ENCODE data around the gene COPS4.
"Not testable (repeated sequence)": the region's sequence is repeated elsewhere in the genome, so short reads cannot be mapped to it uniquely, and the experiment has no call there.

Gene COPS4

DNA sequence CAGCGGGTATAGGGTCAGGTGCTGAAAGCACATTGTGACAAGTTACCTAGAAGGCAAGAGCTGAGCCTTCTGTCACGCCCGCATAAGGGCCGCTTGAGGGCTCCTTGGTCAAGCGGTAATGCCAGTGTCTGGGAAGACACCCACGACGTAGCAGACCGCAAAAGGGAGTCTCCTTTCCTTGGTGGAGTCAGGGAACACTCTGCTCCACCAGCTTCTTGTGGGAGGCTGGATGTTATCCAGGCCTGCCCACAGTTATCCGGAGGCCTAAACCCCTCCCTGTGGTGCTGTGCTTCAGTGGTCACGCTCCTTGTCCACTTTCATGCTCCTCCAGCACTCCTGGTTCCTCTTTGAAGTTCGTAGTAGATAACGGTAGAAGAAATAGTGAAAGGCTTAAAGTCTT is 50.0 kb downstream of the COPS4 start:
- not testable (repeated sequence) for DNase-seq (ENCODE audit: low spot score)

DNA sequence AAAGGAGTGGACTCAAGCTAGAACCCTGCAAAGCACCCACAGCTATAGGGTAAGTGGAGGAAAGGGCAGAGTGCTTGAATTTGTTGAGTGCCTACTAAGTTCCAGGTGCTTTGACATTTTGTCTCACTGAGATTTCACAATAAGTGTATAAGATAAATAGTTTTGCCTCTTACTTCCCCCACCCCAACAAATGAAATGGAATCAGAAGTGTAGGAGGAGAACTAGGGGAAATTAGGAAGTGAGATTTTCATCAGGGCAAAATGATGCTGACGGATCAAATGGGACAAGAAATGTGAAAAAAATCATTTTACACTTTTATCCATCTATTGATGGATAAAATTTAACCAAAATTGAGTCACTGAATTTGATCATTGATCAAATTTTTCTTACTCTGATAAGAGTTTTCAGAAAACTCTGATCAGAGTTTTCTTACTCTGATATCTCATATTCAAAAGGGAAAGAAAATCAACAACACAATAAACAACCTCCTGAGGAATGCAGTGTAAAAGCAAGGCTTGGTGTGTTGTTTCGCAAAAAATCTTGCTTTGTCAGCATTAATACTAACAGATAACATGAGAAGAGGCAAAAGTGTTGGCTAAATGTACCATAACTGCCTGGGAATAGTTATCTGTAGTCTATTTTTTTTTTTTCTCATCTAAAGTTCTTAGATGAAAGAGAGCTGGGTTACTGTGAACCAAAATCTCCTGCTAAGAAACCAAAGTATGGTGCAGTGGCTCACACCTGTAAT is 54.6 kb downstream of the COPS4 start:
- no peak for DNase-seq (ENCODE audit: low spot score)

DNA sequence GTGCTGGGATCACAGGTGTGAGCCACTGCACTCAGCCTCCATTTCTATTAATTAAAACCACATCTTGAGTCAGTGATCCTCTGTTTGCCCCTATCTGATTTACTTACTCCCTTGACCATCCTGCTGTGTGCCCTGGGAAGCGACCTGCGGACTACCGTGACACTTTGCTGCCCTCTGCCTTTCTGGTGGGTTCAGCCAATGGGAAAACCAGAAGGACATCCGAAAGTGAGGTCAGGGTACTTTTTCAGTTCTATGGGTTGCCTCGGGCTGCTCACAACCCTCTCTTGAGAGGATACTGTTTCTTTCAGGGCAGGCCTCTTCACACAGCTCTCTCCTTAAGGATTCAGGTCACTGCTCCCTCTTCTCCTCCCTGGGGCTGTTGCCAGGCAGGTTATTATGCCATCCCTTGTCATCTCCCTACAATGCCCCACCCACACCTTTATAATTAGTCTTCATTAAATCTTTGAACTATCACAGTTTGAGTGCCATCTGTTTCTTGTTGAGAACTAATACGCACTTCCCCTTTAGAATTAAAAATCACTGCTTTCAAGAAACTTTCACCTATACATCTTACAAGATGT is 58.2 kb downstream of the COPS4 start:
- no peak for DNase-seq (ENCODE audit: low spot score)

DNA sequence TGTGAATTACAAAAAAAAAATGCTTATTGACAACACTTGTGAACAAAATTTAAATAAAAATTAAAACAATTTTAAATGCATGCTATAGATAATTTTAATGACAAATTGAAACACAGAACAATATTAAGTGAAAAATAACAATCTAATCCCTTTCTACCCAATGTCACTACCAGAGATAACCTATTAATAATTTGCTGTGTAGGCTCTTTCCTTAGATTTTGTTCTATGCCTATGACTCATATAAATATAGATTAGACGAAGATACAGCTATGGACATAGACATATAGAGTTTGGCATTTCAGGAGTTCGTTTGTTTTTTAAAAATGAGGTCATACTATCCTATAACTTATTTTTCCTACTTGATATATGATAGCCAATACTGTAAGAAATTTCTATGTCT is 61.4 kb downstream of the COPS4 start:
- DNase-seq (ENCODE audit: low spot score): no peak

DNA sequence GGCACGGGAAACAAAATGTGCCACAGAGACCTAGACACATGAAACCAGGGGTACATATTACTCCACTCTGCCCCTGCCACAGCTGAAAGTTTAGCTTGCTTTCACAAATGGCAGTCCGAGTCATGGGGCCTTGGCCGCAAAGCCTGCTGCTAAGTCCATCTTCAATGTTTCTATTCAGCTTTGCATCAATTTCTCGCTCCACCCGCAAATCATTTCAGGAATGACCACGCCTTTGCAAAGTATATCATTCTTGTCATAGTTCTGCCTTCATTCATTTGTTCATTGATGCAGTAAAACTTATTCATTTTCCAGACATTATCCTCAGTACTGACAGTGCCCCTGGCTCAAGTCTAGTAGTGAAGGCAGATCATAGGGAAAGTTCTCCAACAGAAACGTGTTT is 70.0 kb downstream of the COPS4 start:
- DNase-seq (ENCODE audit: low spot score): no peak

DNA sequence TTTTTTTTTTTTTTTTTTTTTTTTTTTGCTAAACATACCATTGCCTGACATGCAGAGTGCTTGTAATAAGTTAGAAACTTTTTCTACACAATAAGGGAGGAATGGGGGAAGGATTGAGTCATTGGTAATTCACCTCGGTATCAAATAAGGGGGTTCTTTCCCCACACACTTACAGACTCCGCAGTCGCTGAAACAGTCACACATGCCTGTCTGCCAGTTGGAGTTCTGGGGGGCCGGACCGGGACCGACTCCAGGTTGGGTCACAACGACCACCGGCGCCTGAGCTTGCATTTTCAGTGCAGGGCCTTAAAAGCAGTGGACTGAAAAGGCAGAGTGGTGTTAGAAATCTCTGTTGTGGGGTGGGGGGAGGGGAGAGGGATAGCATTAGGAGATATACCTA is 72.6 kb downstream of the COPS4 start:
- DNase-seq (ENCODE audit: low spot score): no peak

DNA sequence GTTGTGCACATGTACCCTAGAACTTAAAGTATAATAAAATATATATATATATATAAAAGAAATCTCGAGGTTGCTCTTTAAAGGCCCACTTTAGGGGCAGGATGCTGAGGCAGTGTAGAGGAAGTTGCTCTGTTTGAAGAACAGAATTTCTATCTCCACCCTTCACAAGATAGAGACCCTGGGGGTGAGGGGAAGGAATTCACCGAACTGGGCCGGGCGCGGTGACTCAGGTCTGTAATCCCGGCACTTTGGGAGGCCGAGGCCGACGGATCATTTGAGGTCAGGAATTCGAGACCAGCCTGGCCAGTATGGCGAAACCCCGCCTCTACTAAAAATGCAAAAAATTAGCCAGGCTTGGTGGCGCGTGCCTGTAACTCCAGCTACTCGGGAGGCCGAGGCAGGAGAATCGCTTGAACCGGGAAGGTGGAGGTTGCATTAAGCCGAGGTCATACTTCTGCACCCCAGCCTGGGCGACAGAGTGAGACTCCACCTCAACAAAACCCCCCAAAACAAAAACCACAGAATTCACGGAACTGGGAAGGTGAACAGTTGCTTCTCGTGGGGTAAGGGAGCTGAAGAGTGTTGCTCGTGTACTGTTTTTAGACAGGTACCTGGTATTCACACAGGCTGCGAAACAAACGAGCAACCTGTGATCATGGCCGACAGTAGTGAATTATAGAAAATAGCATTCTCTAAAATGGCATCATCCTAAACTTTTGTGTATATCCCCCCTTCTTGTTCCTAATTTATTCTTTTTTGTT is 73.3 kb downstream of the COPS4 start:
- no peak for DNase-seq (ENCODE audit: low spot score)

DNA sequence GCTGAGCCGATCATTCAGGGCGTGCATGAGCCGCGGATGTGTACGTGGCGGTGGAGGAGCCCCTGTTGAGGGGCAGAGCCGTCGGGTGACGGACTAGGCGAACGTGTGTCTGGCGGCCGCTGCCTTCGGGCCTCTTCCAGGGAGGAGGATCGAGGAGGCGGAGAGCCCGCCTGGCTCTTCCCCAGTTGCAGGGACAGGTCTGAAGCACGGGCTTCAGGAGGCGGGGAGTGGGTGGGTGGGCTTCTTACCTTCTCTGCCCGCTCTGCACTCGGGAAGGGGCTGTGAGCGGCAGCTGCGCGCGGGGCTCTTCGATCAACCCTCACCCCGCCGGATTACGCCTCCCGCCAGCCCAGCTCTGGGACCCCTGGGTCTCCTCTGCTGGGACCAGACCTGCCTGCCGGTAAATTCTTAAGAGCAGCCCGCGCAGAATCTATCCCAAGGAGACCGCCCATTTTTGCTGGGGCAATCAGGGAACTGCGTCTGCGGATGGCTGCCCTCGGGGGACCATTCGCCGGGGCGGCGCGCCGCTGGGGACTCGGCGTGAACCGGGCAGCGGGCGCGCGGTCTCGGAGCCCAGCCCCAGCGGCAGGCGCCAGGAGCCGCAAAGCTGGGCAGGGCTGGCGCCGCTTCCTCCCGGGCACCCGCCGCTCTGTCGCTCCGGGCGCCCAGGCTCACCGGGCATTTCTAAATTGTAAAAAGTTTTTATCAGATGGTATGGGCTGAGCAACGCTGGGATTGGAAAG is 74.7 kb downstream of the COPS4 start:
- DNase-seq (ENCODE audit: low spot score): peak; percentile 27

DNA sequence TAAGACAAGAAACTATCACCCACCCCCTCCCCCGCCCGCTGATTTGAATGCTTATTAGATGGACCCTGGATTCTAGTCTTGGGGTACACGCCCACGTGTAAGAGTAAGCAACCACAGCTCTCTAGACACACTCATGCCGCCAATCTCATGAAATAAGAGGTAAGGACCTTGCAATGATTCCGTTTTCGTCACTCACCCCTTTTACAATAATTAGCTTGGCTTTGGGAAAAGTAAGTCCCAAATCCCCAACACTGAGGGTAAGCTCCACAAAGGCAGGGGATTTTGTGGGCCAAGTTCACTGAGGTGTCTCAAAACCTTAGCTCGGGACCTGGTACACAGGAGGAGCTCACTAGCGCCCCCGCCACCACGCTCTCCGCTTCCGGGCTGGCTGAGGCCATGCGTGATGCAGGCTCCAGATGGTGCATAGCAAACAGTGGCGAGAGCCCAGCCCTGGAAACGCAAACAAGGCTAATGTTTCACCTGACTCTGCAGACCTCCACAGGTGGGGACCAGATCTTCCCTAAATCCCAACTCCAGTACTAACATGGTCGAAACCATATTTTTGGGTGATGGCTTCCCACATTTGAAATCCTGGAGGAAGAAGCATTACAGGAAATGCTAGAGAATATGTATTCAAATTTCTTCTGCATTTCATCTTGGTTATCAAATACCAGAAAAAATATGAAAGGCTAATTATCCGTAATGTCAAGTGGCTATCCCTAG is 75.4 kb downstream of the COPS4 start:
- peak; percentile 90 for DNase-seq (ENCODE audit: low spot score)

DNA sequence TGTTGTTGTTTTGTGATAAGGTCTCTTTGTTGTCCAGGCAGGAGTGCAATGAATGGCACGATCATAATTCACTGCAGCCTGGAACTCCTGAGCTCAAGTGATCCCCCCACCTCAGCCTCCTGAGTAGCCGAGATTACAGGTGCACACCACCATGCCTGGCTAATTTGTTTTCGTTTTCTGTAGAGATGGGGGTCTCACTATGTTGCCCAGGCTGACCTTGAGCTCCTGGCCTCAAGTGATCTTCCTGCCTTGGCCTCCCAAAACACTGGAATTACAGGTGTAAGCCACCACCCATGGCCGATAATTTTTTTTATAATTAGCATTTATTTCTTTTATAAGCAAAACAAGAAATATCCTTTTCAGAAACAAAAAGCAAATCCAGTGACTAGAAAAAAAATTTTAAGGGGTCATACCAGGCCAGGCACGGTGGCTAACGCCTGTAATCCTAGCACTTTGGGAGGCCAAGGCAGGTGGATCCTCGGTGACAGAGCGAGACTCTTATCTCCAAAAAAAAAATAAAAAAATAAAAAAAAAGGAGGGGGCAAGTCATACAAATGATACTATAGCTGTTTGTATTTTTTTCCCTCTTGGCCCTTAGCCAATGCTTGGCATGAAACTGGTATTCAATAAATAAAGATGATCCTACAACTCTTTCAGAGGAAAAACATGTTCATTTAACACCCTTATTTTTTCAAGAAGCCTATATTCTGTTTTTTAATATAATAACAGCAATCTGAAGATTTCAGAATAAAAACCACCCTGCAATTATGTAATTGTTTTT is 76.2 kb downstream of the COPS4 start:
- no peak for DNase-seq (ENCODE audit: low spot score)

DNA sequence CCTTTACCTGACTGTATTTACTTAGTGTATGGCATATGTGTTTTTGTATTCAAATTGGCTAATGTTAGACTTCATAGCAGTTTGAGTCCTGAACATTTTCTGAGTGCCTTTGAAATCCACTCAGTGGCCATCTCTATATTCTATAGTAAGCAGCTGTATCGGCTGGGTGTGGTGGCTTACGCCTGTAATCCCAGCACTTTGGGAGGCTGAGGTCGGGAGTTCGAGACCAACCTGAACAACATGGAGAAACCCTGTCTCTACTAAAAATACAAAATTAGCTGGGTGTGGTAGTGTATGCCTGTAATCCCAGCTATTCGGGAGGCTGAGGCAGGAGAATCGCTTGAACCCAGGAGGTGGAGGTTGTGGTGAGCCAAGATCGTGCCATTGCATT is 76.8 kb downstream of the COPS4 start:
- DNase-seq (ENCODE audit: low spot score): not testable (repeated sequence)

DNA sequence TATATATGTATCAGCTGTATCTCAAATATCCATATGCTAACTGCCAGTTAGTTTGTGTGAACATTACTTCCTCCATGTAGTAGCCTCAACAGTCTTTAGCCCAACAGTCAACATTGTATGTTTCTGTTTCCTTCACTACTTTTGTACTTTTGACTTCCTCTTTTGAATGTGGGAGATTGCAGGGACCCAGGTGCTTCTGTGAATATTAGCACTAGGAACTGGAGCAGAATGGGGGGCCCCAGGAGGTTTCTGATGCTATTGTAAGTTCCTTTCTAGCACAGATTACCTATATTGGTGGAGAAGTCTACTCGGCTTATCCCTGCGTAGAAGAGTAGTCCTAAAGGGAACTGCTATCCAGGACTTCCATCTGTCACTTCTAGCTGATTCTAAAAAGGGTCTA is 77.2 kb downstream of the COPS4 start:
- no peak for DNase-seq (ENCODE audit: low spot score)

DNA sequence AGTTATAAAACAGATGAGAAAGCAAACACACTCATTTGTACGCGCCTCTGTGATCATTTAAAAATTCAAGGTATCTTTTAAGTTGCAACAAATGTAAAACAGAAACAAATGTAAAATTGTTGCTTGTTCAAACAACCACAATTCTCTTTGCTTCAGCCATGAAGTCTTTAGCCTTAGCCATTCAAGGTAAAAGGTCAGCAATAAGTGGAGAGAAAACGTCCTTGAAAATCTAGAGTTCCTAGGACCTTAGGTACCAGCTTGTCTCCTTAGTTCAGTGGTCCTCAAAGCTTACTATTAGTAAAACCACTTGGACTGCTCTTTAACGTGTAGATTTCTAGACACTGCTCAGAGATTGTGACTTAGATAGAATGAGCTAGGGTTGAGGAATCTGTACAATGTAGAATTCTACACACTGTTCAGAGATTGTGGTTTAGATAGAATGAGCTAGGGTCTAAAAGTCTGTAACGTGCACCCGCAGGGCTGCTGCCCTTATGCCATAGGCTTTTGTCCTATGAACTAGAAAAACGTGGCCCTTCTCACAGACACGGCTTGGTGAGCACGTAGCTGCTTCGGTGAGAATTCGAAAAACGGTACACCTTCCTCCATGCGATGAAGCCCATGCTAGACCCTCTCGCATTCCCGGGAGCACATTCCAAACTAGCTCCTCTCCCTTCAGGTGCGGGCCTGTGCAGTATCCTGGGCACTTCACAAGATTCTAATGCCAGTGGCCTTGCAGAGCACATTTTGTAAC is 77.9 kb downstream of the COPS4 start:
- peak; percentile 22 for DNase-seq (ENCODE audit: low spot score)

DNA sequence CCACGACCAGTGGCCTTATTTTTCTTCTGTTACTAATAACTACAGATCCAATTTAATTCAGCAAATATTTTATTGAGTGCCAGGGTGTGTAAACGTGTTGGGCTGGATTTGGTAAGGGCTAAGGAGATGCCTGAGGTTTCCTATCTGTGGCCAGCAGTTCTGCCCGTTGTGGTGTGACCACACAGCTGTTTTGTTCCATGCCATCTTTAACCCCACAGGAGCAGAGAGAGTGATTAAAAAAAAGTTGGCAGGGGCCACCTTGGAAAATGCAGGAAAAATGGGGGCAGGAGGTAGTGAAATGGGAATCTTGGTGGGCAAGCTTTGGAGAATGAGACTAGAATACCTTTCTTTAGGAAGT is 78.4 kb downstream of the COPS4 start:
- DNase-seq (ENCODE audit: low spot score): no peak

DNA sequence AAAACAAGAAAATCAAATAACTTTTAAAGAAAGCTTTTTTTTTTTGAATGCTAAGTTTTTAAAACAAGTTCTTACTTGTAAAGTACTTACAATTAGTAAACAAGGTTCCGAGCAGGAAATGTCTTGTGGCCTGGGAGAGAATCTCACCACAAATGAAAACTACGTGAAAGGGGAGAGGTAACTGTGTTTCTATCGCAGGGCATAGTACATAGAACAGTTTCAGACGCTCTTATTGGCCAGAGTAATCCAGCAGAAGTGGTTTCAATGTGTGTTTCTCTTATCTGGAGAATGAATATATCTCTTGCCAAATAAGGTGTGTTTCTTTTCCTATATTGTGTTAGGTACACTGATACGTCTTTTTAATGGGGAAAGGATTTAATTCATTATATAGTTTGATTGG is 79.6 kb downstream of the COPS4 start, which contains the start of gene PLAC8:
Gene PLAC8, minus strand, starts transcription at position 154 of the 400 bp plus-strand sequence. CDS start 6,808 bp downstream, outside the sequence.
- peak; percentile 49 for DNase-seq (ENCODE audit: low spot score)

DNA sequence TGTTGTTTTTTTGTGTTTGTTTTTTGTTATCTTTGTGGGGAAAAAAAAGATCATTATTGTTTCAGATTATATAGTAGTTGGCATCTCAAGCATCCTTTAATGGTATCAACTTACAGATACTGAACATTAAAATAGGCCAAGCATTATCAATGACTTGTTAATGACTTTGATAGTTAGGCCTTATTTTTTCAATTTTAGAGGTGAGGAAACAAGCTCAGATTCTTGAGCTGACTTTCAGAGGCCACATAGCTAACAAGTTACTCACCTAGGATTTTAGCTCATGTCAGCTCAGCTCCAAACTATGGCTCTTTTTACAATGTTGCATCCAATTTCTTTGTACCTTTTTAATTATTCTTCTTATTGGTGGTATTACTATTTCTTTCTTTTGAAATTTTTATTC is 80.0 kb downstream of the COPS4 start:
- DNase-seq (ENCODE audit: low spot score): no peak

DNA sequence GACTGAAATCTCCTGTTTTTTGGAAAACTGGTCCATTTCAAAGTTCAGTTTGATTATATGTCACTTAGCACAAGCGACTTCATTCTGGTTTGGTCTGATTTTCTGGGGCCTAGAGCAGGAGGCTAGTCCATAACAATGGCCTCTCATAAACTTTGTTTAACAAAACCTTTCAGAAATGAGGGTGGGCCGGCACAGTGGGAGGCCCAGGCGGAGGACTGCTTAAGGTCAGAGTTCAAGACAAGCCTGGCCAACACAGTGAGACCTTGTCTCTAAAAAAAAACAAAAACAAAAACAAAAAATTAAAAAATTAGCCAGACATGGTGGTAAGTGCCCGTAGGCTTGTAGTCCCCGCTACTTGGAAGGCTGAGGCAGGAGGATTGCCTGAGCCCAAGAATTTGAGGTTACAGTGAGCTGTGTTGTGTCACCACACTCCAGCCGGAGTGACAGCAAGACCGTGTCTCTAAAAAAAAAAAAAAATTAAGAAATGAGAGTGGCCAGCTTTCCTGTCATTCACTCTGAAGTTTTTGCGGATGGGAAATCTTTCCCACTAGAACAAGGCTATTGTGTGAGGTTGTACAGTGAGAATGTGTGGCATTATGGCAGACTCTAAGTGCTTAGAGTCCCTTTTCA is 80.8 kb downstream of the COPS4 start:
- no peak for DNase-seq (ENCODE audit: low spot score)

DNA sequence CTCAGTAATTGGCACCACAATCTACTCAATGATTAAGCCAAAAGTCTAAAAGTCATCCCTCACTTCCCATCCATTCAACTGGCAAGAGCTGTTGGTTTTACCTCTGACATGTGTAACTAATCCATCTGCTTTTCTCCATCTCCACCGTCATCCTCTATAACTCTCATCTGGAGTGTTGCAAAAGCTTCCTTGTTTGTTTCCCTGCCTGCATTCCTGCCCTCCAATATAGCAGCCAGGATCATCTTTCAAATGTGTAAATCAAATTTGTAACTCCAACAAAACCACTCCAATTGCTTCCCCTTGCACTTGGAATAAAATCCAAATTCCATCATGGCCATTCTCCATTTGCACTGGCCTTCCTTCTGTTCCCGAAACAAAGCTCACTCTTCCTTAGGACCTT is 83.9 kb downstream of the COPS4 start:
- DNase-seq (ENCODE audit: low spot score): no peak

DNA sequence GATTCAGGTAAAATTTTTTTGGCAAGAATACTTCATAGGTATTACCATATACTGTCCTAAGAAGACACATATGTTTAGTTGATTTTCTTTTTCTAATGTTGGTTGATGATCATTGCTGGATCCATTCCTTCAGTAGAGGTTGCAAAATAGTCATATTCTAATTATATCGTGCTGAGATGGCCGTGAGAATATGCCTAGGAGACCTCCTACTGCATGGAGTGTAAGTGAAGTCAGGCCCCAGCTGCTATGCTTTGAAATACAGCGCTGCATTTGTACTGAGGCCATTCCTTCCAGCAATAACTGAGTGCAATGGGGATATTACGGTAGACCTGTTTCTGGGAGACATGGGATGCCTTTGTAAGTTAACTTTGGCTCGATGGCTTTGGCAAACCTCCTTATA is 86.3 kb downstream of the COPS4 start:
- DNase-seq (ENCODE audit: low spot score): no peak

Measured in activated CD4-positive, alpha-beta T cell treated with anti-CD3 and anti-CD28 coated beads, Interleukin-2, Interleukin-4, amounts not matched to agents 100 ng/mL and 50 ng/mL, durations not matched to agents 16 hours and 8 hours (primary cell).